A549 (cell line): ENCODE data around the gene HUNK.

ENCODE experiments used
- EHMT2 ChIP-seq: fragments of 200-600 bp; sonication (generic); IDR thresholded peaks from 2 replicates; pipeline ENCODE4 v1.6.1; 2016; ENCODE audit warnings: antibody characterized with exemption, low read depth, mild to moderate bottlenecking, moderate library complexity
- EP300 ChIP-seq, 2 experiments: fragments of >200 bp; sonication (Bioruptor Twin); formaldehyde crosslinking; IDR thresholded peaks; 2 replicates in 1 of 2; 3 replicates in 1 of 2; pipeline ENCODE4 v1.6.1; 2016 to 2017
- FOSB ChIP-seq: fragments of 250-450 bp; sonication (Bioruptor Pico); IDR thresholded peaks from 2 replicates; pipeline ENCODE4 v1.5.0; 2020; ENCODE audit warnings: mild to moderate bottlenecking, moderate library complexity
- FOSL2 ChIP-seq, 2 experiments: fragments of 450-650 bp in 1 of 2; fragments of >200 bp in 1 of 2; sonication (Bioruptor Twin) in 1 of 2; formaldehyde crosslinking; IDR thresholded peaks; 2 replicates each; pipeline versions ENCODE4 v1.5.0 to v1.6.1; 2016 to 2020; ENCODE audit warnings: mild to moderate bottlenecking in 1 of 2, moderate library complexity in 1 of 2
- KDM1A ChIP-seq: fragments of 200-600 bp; sonication (generic); IDR thresholded peaks from 2 replicates; pipeline ENCODE4 v1.6.1; 2016; ENCODE audit warnings: low read depth, mild to moderate bottlenecking
- NFE2L2 ChIP-seq: fragments of 150-350 bp; conservative IDR thresholded peaks from 2 replicates; pipeline ENCODE4 v1.6.1; 2014; ENCODE audit warnings: low read length
- POLR2A ChIP-seq: IDR thresholded peaks from 2 replicates; pipeline ENCODE4 v1.6.1; 2012; ENCODE audit warnings: mild to moderate bottlenecking, low read length
- RAD21 ChIP-seq, 2 experiments: fragments of >200 bp in 1 of 2; sonication (Bioruptor Twin) in 1 of 2; formaldehyde crosslinking in 1 of 2; IDR thresholded peaks in 1 of 2; conservative IDR thresholded peaks in 1 of 2; 2 replicates in 1 of 2; 3 replicates in 1 of 2; pipeline ENCODE4 v1.6.1; 2012 to 2018; ENCODE audit warnings: inconsistent platforms in 1 of 2
- RCOR1 ChIP-seq: fragments of 150-350 bp; IDR thresholded peaks from 2 replicates; pipeline ENCODE4 v1.6.1; 2014; ENCODE audit warnings: antibody characterized with exemption, low read length, low read depth
- ZFP36 ChIP-seq: fragments of 450-650 bp; IDR thresholded peaks from 2 replicates; pipeline ENCODE4 v1.6.1; 2014; ENCODE audit warnings: borderline replicate concordance; ENCODE audit not compliant: partially characterized antibody
- TF ChIP-seq, protein P1 (sequence below): fragments of >200 bp; sonication (Bioruptor Twin); formaldehyde crosslinking; IDR thresholded peaks from 3 replicates; pipeline ENCODE4 v1.5.1; 2016
- TF ChIP-seq, protein P2 (sequence below): IDR thresholded peaks from 2 replicates; pipeline ENCODE4 v1.6.1; 2012

DNA sequence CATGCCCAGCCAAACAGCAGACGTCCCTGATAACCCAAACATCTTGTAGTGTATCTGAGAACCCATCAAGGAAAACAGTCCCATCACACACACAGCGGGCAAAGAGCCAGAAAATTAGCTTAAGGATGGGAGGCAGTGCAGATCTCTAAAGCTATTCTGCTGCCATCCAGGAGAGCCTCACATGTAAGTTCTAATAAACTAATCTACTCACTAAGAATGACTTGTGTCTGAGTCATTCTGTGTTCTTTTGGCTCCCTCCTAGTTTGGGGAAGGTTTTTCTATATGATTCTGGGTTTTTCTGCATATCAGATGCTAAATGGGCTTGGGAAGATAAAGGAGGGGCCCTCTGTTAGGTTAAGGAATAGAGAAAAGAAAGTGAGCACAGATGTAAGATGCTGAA lies 162.8 kb downstream of the HUNK start:
- TF ChIP-seq EP300 (IDR thresholded peaks at IDR 0.05) (no peak), RCOR1 (no peak), RAD21 (conservative IDR thresholded peaks at IDR 0.05 in 1 of 2, IDR thresholded peaks at IDR 0.05 in 1 of 2) (no peak), EHMT2 (no peak), ZFP36 (no peak), POLR2A (no peak), FOSL2 (IDR thresholded peaks at IDR 0.05) (no peak), FOSL2 (CRISPR knock-in tag; IDR thresholded peaks at IDR 0.05) (no peak), KDM1A (no peak), FOSB (CRISPR knock-in tag) (no peak), NFE2L2 (no peak)
- TF ChIP-seq, protein P1, sequence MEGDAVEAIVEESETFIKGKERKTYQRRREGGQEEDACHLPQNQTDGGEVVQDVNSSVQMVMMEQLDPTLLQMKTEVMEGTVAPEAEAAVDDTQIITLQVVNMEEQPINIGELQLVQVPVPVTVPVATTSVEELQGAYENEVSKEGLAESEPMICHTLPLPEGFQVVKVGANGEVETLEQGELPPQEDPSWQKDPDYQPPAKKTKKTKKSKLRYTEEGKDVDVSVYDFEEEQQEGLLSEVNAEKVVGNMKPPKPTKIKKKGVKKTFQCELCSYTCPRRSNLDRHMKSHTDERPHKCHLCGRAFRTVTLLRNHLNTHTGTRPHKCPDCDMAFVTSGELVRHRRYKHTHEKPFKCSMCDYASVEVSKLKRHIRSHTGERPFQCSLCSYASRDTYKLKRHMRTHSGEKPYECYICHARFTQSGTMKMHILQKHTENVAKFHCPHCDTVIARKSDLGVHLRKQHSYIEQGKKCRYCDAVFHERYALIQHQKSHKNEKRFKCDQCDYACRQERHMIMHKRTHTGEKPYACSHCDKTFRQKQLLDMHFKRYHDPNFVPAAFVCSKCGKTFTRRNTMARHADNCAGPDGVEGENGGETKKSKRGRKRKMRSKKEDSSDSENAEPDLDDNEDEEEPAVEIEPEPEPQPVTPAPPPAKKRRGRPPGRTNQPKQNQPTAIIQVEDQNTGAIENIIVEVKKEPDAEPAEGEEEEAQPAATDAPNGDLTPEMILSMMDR: no peak
- TF ChIP-seq, protein P2, sequence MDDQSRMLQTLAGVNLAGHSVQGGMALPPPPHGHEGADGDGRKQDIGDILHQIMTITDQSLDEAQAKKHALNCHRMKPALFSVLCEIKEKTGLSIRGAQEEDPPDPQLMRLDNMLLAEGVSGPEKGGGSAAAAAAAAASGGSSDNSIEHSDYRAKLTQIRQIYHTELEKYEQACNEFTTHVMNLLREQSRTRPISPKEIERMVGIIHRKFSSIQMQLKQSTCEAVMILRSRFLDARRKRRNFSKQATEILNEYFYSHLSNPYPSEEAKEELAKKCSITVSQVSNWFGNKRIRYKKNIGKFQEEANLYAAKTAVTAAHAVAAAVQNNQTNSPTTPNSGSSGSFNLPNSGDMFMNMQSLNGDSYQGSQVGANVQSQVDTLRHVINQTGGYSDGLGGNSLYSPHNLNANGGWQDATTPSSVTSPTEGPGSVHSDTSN: no peak
